ENCODE measurements around the gene TIMM44.

GRCh38 chr19:7980168-7980567, 36.7 kb upstream of the TIMM44 start:
- no peak for TF ChIP-seq CTCF (IDR thresholded peaks at IDR 0.05)
- no peak for TF ChIP-seq POLR2A (IDR thresholded peaks at IDR 0.05)

Measured in testis (tissue), 2 donors.